GM19324 (cell line): ENCODE results near the gene SLC2A13.

Experiments
- ATAC-seq: cut with Tn5 transposase; IDR thresholded peaks from one replicate; pipeline ENCODE4 v1.9.1; 2021; ENCODE audit warnings: mild to moderate bottlenecking, moderate library complexity; ENCODE audit not compliant: unreplicated experiment, low FRiP score

Gene SLC2A13

DNA sequence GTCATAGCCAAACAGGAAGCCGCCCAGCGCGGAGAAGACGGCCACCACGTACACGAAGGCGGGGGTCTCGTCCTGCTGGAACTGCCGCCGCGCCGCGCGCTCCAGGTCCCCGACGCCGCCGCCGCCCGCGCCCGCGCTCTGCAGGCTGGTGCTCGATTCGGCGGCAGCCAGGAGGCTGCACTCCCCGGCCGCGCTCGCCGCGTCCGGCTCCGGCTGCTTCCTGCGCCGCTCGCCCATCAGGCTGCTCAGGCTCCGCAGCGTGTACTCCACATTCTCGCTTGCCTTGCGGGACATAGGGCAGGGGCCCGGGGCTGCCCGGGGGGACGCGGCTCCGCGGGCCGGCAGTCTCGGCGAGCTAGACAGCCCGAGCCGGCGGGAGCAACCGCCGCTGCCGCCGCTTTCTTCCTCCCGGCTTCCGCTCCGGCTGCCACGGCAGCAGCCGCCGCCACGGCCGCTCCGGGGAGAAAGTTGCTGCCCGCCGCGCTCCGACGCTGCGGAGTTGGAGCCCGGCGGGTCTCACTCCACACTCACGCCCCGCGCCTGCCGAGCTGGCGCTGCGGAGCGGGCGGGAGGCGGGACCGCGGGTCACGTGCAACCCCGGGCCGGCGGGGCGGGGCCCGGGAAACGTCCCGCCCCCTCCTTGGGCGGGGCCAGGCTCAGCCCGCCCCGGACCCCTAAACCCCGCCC, at the start of gene SLC2A13:
TSS of gene SLC2A13 (minus strand) at position 567 of the 687 bp plus-strand sequence. CDS start at position 294, 273 bp downstream.
- ATAC-seq: peak; percentile 90

DNA sequence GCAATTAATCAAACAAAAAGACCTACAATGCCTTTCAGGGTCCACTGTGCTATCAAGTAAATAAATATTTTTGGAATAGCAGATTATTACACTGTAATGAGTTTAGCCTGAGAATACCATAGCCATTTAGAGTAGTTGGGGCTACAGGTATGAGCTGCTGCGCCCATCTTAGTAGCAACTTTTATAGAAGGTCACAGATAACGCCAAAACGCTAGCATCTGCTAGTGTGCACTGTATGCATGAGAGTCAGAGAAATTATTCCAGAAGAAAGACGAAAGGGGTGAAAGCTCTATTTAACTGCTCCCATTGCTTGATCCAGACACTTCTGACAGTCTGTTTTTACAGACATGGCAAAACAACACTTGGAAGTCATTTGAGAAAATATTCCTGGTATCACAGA, 48.5 kb upstream of the SLC2A13 start:
- no peak for ATAC-seq

DNA sequence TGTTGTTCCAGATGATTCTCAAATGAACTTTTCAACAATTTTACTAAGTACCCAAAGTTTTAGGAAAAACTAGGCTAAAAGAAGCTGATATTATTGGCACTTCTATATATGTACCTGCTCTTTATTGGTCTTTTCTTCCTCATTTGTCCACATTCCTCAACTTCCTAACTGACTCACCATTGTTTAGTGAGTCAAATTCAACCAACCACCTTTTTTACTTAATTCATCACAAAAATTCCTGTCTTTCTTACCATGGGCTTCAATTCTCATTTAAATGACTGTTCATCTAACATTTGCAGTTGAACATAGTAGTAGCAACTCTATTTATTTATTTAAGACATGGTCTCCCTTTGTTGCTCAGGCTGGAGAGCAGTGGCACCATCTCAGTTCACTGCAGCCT, 47.6 kb upstream of the SLC2A13 start:
- ATAC-seq: no peak

DNA sequence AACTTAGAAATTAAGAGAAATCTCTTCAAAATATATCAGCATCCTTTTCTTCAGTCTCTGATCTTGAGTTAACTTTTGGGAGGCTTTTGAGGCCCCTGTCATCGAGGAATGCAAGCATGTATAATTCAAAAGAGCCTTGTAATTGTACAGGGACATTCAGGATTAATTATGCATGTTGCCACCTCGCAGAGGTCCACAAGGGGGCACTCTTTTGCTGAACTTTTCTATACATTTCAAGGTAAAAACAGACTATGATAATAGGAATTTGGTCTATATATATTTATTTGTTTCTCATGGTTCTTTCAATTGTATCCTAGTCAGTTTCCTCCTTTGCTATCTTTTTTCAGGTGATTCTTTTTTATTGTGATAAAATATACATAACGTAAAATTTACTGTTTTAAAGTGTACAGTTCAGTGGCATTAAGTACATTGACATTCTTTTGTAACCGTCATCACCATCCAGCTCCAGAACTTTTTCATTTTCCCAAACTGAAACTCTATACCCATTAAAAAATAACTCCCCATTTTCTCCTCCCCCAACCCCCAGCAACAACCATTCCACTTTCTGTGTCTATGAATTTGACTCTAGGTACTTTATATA, 47.0 kb upstream of the SLC2A13 start:
- no peak for ATAC-seq

DNA sequence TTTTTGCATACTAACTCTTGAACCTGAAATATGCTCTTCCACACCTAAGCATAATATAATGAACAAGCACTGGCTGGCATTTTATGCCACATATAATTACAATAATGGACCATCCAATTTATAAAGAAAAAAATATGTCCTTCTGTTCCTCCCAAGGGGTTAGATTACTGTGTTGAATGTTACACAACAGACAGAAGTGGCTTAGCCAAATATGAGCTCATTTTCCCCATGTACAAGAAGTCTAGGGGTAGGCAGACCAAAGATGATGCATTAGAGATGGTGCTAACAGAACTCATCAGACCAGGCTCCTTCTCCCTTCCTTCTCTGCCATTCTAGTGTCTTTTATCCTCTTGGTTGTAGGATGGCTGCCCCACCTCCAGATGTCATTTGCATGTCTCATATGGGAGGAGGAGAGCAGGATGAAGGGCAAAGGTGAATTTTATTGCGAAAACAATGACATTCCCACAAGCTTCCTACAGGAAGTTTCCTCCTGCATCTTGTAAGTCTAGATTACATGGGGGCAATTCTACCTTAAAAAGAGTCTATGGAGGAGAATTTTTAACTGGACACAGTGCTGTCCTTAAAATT, 43.9 kb upstream of the SLC2A13 start:
- ATAC-seq: no peak

DNA sequence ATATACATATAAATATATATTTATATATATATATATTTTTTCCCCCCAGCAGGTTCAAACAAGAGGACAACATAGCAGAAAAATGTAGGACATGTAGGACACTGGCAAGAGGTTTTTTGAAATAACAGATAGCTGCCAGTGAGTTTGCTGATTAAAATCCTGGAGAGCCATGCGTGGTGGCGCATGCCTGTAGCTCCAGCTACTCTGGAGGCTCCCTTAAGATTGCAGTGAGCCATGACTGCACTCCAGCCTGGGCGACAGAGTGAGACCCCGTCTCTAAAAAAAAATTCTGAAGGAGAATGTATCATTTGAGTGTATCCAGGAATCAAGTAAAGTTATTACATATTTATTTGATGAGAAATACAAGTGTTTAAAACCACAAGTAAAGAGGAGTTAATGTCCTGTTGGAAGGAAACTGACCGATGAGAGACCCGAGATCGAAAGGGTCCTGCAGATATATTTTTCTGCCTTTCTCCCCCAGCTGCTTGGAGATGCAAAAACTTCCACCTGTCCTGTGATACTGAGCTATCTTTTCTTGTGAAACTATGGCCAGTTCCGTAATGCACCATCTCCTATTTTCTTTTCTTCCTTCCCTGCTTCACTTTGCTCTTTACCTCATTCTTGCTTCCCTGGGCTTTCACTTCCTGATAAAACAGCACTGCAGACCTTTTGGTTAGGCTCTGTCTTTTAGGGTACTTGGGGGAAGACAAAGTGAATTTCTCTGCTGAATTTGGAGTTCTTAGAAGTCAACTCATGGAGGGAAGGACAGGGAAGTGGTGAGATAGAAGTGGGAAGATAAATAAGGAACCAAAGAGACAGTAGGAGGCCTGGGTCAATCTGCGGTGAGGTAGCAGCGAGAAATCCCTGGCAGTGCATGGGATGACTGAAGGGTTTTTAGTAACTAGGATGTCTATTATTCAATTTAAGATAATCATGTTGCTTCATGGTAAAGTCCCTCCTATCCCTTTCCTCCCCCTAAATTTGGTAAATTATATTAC, 41.2 kb upstream of the SLC2A13 start:
- ATAC-seq: no peak

DNA sequence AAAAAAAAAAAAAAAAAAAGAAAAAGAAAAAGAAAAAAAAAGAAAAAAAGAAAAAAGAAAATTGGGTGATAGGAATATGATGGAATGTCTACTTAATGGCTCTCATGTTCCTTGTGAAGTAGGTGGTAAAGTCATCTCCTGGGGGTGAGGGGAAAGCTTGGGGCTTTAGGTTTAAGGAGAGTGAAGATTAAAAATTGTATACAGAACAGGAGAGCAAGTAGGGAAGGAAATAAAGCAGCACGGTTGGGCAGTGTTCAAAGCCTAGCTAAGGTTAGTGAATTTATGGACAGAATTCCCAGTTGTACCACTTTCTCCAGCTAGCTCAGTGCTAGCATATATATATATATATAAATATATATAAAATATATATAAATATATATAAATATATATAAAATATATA, 40.0 kb upstream of the SLC2A13 start:
- no peak for ATAC-seq

DNA sequence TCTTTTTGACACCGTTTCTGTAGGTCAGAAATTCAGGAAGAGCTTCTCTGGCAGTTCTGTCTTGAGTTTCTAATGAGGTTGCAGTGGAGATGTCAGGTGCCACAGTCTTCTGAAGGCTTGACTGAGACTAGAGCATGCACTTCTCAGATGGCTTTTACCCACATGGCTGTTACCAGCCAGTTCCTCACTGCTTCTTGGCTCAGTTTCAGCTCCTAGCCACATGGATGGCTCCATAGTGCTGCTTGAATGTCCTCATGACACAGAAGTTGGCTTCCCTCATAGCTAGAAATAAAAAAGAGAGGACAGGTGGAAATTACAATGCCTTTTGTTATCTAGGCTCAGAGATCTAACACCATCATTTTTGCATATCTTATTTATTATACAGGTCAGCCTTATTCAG, 38.1 kb upstream of the SLC2A13 start:
- ATAC-seq: no peak

DNA sequence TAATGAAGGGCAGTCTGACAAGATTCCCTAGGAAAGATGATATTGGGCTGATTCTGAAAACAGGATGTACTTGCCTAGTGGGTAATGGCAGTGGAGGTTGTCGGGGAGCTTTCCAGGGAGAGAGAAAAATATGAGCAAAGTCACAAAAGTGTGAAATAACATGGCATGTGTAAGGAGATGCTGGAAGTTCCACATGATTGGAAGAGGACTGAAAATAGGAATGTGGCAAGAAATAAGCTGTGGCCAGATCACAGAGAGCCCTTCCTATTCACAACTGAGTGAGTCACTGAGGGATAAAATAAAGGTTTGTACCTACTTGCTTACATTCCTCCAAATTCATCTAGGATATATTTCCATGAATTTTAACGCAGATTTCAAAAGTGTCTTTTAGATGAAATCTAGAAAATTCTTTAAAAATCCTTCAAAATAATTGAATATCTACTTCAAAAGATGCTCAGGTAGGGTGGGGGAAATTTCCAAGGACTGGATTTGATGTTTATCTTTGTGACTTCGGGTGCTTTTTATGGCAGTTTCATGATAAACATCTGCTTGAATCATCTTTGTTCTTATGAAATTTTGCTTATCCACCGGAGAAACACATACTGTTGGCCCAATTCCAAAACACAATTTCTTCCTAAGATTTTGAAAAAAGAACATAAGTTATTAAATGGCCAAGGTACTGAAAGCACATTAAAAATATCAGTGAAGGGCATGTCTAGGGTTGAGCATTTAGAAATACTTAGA, 36.3 kb upstream of the SLC2A13 start:
- no peak for ATAC-seq

DNA sequence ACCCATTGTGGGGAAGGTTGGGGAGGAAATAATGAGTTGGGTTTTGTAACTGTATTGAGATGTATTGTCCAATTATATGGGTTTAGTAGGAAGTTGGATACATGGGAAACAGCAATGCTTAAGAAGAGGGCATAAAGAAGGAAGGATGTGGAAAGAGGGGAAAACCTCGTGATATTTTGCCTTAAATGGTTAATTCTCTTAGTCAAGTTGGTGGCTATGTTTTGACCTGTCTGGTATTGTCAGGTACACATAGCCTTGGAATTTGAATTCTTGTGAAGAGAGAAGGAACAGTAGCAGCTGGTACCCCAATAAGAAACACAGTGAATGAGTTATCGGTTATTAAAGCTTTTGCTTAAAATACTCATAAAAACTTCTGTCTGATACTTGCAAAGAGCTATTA, 32.6 kb upstream of the SLC2A13 start:
- ATAC-seq: no peak

DNA sequence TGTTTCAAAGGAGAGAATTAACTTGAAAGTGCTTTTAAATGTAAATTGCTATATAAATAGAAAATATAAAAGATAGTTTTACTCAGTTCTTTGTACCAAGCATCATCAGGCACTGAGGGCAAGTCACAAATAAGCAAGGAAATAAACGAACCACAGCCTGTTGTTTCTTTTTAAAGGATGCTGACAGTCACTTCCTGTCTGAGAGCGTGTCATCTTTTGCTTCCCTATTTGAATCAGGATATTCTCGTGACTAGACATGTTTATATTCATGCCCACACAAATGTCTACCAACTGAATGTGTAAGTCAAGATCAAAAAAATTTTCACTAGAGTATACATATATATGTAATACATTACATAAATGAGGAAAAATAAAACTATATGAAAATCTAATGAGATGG, 31.4 kb upstream of the SLC2A13 start:
- peak; percentile 84 for ATAC-seq

DNA sequence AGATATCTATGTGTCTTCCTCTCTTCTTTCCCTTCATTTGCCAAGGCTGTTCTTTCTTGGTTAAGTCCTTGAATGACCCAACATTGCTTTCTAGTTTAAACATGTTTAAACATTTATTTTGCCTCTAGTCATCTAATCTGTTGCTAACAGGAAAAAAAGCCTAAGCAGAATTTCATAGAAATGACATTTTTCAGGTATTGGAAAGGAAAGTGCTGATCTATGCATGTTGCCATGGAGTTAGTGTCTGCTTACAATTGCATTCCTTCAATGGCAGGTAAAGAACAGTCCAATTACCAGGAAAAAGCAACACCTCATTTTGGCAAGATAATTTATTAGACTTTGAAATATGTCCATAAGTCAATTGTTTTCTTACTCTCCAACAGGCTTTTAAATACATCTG, 21.5 kb upstream of the SLC2A13 start:
- no peak for ATAC-seq

DNA sequence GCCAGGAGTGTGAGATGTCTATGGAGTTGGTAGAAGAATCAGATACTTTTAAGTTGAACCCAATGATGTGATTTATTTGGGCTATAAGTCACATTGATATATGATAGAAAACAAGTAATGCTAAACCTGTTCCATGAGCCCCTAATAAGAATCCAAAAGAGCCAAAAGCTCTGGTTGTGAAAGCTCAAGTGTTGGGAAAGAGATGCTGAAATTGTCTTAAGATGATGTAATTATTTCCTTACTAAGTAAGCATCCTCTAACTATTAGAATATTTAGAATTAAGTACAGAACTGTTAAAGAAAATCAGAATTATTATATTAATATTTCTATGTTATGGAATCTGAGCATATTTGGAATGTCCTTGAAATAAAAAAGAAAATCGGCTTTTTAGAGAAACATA, 17.6 kb upstream of the SLC2A13 start:
- no peak for ATAC-seq

DNA sequence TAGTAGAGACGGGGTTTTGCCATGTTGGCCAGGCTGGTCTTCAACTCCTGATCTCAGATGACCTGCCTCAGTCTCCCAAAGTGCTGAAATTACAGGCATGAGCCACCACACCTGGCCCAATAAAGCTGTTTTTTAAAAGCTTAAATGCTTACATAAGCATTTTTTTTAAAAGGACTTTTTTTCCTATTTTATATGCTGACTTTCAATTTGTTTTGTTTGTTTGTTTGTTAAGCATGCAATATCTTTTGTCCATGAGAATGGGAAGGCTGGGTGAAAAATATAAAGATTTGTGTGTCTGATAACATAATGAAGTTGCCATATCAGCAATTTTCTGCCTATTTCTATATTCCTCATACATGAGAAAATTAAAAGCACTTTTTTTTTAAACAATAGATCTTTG, 17.0 kb upstream of the SLC2A13 start:
- no peak for ATAC-seq

DNA sequence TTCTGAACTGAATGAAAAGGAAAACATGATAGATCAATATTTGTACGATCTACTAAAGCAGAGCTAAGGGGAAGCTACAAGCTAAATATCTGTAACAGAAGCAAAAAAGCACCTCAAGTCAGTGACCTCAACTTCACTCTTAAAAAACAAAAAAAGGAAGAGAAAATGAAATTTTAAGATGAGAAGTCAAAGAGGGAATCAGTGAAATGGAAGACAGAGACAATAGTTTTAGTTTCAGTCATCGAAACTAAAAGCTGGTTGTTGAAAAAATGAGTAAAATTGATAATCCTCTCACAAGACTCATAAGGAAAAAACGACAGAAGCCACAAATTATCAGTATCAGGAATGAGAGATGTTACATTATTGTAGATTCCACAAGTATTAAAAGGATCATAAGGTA, 11.9 kb upstream of the SLC2A13 start:
- peak; percentile 52 for ATAC-seq

DNA sequence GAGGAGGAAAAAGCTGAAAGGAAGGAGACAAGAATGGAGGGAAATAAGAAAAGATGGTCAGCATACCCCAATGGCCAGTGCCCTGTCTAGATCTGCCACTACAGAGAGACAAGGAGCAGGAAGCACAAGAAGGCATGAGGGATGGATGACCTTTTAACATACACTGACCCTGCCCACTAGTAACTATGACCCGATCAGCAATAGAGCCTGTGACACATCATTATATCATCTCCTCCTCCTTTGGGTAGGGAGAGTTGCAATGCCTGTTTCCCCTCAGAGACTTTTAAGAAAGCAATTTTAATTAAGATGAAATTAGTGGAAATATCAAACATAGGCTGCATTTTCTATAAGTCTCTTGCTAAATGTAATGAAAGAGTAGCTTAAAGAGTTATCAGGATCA, 4.7 kb upstream of the SLC2A13 start:
- no peak for ATAC-seq

DNA sequence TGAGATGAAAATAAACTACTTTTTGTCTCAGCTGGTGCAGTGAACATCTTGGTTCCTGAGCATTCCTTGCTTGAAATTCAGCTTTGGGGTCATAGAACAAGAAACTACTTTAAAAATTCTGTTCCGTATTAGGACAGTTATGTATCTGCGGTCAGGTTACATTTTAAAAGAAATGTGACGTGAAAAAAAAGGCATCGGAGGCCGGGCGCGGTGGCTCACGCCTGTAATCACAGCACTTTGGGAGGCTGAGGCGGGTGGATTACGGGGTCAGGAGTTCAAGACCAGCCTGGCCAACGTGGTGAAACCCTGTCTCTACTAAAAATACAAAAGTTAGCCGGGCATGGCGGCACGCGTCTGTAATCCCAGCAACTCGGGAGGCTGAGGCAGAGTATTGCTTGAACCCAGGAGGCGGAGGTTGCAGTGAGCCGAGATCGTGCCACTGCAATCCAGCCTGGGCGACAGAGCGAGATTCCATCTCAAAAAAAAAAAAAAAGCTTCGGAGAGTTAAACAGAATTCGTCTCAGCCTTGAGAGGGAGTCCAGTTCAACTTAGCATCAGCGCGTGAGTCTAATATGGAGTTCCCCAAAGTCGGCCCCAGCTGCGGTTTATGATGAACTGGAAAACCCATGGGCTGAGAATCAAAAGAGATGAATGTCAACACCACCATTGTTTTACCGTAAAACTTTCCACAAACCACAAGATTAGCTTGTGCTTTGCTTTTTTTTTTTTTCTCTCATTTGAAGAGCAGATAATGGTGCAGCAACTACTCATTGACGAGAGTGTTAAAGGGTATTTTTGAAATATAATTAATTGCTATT, 2.1 kb upstream of the SLC2A13 start:
- ATAC-seq: no peak

DNA sequence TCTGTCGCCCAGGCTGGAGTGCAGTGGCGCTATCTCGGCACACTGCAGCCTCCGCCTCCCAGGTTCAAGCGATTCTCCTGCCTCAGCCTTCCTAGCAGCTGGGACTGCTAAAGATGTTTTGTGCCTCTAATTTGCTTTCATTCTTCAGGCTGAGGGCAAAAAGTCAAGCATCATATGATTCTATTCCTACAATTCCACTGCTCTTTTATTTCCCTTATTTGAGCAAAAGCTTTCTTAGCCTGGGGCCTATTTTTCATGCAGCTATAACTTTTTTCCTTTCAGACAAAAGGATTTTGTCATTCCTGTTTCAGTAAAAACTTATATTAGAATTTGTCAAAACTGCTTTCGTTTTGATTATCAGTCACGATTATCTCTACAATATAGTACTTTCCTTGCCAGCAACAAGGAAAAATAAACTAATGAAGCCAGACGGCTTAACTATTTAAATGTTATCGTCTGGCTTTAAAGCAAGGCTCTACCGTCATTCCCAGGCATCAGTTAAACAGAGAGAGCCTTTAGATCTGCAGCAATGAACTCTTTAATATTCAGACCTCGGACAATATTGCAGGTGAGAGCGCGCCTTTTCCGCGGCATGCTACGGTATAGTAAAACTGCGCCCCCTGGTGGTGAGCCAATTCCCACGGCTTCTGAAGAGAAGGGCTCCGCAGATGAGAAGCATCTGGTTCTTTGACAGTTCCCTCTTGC, 1.4 kb upstream of the SLC2A13 start:
- ATAC-seq: peak; percentile 26

DNA sequence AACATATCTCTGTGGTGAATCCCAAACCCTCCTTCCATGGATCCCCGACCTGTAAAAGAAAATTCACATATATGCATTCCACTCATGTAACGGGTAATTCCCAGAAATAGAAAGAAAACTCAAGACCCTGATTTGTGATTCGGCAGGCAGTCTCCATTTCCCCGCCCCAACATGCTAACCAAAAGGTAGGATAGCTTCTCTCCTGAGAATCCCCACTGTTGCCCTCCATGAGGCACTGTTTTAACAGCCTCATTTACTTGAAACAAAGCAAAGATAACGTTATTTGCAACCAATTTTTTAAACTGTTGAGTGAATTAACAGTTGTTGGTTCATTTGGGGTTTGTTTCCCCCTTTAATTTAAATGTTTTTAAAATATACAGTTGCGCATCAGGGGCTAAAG, 774 bp upstream of the SLC2A13 start:
- no peak for ATAC-seq
